Superior temporal gyrus (tissue), 1 donor: ENCODE measurements around the gene SPOCK1.

Experiments used
- DNase-seq: peaks from one replicate; pipeline ENCODE4 v3.0.0-alpha.2; 2016; ENCODE audit errors: extremely low spot score

SPOCK1 gene

DNA sequence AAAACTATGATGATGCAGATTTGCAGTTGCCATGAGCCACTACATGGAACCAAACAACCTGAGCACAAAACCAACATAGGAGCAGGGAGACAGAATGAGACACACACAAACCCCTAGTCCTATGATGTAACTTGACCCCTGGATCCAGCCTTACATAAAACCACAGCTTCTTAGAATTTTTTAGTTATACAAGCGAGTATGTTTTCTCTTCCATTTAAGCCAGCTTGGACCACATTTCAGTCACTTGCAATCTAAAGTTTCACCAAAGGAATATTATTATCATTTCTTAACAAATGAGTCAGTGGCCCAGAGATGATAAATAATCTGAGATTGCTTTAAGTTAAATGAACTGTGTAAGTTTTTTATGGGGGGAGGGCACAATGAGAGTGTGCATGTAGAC, 6.8 kb downstream of the SPOCK1 start:
- no peak for DNase-seq

DNA sequence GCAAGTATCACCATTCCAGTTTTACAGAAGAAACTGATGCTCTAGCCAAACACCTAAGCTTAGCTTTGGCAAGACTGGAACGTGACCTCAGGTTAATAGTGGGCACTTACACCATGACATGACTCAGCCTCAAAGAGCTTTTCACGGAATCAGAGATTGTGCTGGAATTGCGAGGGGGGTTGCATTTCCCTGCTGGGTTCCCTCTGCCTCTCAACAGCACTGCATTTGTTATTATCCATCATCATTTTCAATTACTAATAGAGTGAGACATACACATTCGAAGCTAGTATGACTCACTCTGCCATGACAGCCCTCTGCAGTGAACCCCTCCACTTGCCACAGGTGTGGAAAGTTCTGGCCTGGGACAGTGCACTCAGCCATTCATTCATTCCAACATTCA, 8.0 kb downstream of the SPOCK1 start:
- no peak for DNase-seq

DNA sequence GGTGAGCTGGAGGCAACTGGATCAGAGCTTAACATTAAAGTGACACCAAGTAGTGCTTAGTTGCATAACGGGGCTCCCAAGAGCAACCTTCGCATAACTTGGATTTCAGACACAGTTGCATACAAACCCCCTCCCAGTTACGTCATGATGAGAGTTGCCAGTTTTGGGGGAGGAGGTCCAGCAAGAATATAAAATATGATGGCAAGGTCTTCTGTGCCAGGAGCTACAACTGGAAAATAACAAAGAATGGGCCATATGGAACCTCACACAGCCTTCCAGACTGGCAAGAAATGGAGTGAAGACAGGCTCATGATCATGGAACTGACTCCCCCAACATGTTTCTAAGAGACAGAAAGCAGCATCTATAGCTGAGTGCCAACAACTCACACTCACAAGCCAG, 8.5 kb downstream of the SPOCK1 start:
- no peak for DNase-seq

DNA sequence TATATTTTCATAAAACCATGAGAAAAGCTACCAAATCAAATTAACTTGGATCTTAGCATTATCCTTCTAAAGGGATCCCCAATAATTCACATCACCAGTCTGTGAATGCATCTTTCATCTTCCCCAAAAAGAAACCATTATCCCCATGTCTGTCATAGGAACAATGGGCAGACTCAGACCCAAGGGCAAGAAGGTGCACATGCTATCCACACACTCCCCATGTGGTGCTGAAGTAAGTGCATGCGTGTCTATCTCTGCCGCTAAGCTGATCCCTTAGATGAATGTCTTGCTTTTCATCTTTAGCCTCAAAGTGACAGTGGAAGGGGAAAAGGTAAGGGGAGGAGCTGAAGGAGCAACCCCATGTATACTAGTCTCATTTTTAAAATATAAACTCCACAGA, 10.2 kb downstream of the SPOCK1 start:
- DNase-seq = no peak

DNA sequence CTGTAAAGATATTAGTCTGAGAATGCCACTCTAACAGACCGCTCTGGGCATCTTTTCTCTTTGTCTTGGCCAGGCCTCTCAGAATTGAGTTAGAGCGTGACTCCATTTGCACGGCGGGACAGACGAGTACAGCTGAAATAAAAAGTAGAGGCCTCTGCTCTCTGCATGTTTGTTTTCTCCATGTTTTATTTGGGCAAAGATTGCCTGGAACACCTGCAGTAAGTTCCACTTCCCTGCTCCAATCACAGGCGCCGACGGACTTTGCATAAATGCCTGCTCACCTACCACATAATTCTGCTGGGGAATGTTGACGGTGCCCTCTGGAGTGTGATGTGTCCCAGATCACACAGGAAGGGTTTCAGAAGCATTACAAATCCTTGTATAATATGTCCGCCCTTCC, 10.6 kb downstream of the SPOCK1 start:
- DNase-seq = peak; percentile 35

DNA sequence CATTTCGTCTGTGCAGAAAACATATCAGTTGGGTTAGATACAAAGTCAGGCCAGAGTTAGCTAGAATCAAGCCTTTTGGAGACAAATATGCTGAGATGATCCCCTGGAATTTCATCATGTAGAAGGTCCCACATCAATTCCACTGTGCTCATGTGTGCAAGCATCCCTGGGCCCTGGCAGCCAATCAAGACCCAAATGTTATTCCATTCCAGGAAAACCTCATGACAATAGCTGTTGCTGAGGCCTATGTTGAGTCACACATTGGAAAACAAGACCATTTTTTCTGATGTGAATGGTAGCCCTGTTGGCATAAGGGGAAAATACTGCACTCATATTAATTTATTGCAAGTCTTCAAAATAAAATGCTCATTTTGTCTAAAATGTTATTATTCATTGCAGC, 11.5 kb downstream of the SPOCK1 start:
- DNase-seq = peak; percentile 82

DNA sequence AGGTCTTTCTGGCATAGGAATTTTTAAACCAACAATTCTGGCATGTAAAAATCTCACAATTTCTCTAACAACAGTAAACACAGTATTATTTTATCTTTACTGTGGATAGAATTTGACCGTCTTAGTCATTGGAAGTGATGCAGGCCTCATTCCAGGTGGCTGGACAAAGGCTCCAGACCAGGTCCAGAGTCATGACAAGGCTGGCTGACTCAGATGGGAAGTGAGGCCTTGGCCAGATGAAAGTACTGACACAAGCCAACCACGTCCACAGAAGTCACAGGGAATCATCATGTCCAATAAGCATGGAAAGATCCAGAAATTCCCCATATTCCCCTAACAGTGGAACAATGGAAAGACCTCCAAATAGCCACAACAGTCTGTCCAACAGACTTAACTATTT, 12.4 kb downstream of the SPOCK1 start:
- peak; percentile 37 for DNase-seq

DNA sequence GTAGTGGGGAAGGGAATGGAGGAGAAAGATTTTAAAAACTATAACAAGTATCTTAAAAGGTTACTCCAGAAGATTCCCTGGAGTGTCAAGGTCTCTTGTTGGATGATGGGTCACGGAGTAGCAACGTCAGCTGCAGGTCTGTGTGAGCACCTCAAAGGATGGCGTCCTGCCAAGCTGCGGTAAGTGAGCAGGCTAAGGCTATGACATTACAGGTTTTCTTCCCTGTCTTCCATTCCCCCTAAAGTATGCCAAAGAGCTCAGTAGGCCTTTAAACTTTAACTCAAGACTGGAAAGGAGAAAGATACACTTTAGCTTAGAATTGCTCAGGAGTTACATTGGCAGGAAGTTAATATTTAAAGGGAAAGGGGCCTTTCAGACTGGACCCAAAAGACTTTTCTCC, 17.5 kb downstream of the SPOCK1 start:
- no peak for DNase-seq

DNA sequence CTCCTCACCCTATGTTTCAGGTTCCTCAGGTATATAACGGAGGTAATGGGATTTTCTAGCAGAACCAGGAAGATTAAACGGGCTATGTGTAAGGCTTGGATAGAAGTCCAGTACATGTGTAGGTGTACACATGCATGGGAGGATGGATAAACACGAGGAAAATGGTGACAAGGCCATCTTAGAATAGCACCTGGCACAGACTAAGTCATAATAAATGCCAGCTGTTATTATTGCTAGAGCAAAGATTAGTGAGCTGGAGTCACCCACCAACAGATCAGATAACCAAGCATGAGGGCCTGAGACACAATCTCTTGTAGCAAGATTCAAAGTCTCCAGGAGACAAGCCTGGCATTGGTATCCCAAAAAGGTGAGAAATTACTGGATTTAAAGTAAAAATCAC, 21.1 kb downstream of the SPOCK1 start:
- no peak for DNase-seq

DNA sequence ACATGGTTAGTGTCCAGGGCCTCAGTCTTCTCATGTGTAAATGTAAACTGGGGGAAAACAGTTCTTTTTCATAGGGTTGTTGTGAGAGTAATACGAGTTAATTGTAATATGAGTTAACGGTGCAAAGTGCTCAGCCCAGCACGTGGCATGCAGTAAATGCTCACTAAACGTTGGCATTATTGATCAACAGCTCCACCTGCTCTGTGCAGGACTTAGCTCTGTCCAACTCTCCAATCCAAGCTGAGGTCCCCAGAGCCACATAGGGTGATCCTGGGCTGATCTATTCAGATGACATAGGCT, 28.3 kb downstream of the SPOCK1 start:
- no peak for DNase-seq

DNA sequence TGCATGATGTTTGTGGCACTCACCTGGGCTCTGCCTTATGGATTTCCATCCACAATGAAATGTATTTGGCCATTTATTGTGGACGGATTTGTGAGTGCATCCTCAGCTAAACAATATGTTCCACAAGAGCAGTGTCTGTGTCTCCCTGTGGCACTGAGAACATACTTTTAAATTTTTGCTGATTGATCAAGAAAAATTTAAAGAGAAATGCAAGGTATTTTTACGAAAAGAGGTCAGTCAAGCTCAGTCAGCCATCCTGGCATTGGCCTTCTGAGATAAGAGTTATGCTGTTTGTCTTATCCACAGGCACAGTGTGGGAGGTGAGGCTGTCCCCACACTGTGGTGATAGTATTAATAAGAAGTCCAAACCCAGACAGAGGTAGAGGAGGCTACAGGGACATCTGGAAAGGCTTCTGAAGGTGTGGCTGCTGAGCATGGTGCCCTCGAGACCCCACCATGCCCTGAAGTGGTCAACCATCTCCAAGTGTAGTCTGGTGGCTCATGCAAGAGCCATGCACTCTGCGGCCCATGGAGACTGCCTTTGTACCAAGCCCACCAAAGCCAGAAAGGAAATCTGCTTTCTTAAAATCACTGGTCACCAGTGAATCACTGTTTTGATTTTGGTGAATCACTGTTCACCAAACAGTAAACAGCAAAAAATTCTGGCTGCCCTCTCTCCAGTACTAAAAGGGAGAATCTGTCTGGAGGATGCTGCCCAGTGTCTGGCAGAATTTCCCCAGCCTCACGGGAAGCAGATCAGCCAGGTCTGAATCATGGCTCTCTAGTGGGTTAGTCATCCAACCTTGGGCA, 28.8 kb downstream of the SPOCK1 start:
- no peak for DNase-seq

DNA sequence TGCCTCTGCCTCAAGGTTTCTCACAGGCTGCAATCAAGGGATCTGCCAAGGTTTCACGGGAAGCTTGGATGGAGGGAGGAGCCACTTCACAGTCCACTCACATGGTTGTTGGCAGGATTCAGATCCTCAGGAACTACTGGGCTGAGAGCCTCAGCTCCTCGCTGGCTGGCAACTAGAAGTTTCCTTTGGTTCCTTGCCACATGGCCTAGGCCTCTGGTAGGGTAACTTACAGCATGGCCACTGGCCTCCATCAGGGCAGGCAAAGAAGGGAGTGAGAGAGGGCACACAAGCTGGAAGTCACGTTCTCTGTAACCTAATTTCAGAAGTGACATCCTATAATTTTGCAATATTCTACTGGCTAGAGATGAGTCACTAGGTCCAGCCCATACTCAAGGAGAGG, 32.2 kb downstream of the SPOCK1 start:
- peak; percentile 59 for DNase-seq

DNA sequence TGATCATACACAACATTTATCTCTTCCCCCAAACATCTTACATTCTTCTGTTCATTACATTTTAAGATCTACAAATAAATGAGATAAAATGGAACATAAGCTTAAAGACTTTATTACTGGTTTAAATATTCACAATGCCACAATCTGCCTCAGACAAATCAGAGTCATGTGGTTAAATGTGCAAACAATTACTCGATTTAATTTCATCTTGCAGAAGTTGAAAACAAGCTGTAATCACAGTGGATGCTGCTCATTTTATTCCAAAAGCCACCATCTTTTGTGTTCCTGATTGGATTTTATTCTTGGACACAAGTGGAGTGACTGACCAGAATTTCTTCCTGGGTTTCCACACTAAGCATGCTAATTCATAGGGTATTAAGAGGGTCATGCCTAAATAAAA, 33.2 kb downstream of the SPOCK1 start:
- peak; percentile 73 for DNase-seq

DNA sequence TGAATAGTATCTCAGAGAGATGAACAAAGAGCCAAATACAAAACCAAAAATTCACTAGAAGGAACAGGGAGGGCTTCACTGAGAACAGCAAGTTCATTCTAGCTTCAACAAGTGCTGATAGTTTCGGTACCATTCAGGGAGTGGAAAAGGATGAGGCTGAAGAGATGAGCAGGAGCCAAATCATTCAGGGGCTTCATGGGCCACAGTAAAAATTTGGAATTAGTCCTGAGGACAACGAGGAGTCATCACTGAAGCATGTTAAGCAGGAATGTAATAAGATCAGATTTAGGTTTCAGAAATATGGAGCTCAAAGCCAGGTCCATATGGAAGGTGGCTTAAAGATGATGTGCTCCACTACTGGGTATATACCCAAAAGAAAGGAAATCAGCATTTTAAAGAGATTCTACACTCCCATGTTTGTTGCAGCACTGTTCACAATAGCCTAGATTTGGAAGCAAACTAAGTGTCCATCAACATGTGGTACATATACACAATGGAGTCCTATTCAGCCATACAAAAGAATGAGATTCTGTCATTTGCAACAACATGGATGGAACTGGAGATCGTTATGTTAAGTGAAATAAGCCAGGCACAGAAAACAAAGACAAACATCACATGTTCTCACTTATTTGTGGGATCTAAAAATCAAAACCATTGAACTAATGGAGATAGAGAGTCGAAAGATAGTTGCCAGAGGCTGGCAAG, 36.2 kb downstream of the SPOCK1 start:
- DNase-seq = peak; percentile 91

DNA sequence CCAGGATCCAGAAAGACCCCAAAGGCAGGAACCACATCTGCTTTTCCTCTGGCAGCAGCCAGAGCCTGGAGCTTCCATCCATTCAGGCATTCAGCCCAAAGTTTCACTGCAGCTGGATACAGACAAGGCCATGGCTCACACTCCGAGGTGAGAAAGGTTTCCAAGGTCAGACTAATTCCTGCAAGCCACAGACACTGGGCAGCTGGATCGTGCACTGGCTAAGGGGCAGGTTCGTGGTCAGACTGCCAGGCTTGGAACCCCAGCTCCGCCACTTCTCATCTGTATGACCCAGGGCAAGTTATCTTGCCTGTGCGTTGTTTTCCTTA, 36.9 kb downstream of the SPOCK1 start:
- DNase-seq = no peak

DNA sequence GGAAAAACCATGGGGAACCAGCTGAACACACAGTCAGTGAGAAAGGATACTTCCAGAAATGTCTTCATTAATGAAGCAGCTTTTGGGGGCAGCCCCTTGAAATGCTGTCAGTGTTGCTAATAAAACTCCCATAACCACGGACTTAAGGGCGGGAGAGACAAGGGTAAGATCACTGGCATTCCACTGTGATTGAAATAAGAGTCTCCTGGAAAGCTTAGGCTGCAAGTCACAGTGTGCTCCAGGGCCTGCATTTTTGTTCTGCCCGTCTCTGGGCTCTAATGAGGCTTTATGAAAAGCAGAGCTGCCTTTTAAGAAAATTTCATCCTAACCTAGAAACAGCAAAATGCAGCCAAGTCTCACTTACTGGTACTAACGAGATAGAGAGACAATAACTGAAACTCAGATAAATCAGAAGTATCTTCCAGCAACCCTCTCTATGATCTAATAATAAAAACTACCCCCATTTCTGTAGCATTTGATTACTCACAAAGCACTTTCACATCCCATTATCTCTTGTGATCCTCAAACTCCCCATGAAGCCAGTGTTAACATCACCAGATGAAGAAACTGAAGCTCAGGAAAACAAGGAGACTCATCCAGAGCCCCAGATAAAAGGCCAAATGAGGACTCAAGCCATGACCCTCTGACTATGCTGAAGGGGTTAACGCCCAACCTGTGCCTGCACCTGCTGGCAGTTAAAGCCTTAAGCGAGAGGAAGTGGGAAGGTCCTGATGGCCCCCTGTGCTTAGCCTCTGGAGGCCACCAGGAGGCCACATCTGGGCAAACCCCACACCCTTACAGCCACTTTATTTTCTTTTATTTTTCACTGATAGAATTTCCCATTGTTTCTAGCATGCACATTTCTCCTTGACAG, 37.5 kb downstream of the SPOCK1 start:
- DNase-seq = no peak

DNA sequence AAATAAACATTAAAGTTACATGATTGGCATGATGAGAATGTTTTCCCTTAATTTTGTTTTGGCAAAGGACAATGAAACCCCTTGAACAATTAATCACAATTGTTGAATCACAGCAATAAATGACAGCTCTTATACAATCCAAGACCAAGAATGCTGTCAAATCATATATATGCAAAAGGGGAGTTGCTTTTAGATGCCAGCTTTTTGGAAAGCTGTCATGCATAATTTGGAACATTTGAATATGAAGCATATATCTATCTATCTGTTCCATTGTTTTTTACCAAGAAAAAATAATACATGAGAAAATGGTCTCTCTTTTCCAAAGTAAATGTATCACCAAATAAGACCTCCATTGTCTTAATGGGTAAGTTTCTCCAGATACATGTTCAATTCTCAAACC, 44.5 kb downstream of the SPOCK1 start:
- no peak for DNase-seq

DNA sequence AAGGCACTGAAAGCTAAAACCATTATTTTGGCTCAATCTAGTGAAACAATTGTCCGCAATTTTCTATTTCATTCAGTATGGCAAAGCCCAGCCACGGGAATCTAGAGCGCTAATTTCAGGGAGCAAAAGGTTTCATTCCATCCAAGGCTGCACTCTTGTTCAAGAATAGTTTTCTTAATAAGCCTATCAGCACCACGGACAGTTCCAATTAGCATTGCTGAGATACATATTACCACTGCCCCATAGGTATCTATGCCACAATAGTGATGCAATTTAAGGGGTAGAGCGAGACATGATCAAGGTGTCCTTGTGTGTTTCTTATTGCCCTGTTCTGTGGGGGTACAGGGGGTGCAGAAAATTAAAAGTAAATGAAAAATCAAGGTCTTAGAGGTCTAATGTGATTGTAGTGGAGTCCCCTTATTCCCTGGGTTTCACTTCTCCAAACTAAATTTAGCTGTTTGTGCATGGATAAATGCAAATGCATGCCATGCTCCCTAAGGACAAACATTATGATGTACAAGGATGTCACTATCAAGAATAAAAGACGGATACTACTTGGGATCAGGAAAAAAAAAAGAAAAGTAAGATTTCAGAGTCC, 45.5 kb downstream of the SPOCK1 start:
- DNase-seq = peak; percentile 60

DNA sequence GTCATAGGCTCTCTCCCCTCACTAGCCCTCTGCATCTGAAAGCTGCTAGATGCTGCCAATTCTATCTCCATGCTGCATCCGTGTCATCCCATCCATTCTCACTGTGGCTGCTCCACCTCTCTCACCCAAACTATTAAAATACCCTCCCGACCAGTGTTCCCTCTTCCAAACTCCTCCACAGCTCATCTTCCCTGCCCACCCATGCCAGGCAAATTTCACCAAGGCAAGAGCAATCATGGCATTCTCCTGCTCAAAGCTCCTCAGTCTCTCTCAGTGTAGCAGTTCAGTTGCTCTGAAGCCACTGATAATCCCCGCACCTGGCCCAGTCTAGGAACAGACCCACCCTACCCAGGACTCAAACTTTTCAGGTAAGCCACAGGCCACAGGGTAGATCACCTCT, 48.4 kb downstream of the SPOCK1 start:
- DNase-seq = no peak

DNA sequence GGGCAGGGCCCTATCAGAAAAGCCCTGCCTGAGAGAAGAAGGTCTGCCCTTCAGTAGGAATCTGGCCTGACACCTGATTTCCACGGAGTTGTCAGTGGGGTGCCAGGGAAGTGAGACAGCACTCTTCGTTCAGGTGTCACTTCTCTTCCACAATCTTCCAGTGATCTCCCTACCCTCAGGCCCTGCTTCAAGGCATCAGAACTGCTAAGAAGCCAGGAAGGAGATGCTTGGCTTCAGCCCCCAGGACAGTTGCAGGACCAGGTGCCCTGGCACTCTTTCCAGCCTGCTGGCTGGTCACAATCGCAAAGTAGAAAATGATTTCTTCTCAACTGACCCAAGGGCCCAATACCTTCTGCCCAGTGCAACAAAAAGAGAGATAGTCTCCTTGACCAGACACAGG, 50.3 kb downstream of the SPOCK1 start:
- DNase-seq = no peak

DNA sequence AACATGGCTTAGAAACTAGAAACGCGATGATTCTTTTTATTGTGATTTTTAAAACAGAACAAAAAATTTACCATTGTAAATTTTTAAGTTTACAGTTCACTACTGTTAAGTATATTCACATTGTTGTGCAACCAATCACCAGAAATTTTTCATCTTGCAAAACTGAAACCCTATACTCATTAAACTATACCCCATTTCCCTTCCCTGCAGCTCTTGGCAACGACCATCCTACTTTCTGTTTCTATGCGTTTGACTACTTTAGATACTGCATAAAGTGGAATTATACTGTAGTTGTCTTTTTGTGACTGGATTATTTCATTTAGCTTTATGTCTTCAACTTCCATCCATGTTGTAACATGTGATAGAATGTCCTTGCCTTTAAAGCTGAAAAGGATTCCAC, 52.5 kb downstream of the SPOCK1 start:
- no peak for DNase-seq

DNA sequence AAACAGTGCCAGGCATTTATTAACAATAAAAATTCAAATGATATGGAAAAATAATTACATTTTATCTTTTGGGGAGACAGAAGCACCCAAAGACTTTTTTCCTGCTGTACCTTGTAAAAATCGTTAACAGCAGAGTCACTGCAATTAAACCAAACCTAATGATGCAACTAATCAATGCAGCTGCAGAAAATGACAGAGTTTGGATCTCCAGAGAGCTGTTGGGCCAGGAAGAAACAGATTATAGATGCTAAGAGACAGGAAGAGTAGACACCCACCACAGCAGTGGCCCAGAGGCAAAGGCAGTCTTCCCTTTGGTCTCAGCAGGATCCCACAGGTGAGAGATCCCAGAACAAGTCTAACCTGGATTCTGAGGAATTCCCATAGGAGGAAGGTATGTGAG, 53.0 kb downstream of the SPOCK1 start:
- no peak for DNase-seq

DNA sequence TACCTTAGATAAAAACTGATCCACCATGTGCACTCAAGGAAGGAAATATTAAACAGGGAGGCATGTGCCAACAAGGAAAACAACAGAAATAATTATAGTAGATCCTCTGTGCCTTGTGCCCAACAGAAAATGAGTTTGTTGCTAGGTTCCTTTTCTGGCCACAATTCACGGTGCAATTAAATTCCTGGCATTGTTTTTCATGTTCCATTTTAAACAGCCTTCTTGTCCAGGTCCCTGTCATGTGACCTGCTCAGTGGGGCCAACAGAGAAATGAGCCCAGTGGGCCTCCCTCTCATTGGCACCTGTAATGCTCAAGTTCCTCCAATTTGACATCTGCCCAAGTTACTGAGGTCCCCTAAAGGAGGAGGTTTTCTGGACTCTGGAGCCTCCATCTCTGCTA, 56.5 kb downstream of the SPOCK1 start:
- peak; percentile 56 for DNase-seq
